ENCODE data around the gene SEMA5A.
A peak's percentile ranks its signal among the peaks of the same experiment; 100 is the strongest.

SEMA5A gene

DNA sequence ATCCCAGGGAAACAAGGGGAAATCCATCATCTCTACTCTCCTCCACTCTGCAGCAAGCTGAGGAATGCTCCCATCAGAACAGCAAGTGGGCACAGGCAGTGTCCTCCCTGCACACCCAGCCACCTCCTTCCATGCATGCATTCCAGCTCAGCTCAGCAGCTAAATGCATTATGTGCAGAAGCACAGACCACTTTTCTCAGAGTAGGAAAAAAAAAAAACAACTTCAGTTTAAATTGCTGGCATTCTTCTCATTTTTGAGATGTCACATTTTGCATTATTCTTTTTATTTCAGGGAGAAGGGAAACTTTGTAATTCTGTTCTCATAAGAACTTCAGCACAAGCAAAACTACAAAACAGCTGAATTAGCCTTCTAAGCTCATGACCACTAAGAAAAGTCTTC, 312.2 kb downstream of the SEMA5A start:
- DNase-seq, result no peak

- DNase-seq, result no peak
Measured at GRCh38 chr5:9233035-9233434, 312.8 kb downstream of the SEMA5A start.

DNA sequence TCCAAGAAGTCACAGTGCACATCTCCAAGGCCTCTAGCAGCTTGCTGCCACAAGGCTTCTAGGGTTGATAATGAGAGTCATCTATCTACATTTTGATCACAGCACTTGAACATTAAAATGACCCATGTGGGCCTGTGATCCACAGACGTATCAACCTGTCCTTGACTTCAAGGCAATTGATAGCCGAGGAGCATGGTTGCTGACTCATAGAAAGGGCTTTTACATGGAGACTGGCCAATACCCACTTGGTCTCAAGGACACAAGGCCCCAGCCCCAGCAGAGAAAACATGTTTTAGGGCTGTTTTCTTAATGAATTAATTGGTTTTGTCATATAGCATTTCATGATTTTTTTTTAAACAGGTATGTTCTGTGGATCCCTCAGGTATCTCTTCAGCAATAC, 314.0 kb downstream of the SEMA5A start:
- no peak for DNase-seq

- peak in 1 of 58 donors; percentile 22 for DNase-seq
Measured at GRCh38 chr5:9230355-9230754, 315.5 kb downstream of the SEMA5A start.

DNA sequence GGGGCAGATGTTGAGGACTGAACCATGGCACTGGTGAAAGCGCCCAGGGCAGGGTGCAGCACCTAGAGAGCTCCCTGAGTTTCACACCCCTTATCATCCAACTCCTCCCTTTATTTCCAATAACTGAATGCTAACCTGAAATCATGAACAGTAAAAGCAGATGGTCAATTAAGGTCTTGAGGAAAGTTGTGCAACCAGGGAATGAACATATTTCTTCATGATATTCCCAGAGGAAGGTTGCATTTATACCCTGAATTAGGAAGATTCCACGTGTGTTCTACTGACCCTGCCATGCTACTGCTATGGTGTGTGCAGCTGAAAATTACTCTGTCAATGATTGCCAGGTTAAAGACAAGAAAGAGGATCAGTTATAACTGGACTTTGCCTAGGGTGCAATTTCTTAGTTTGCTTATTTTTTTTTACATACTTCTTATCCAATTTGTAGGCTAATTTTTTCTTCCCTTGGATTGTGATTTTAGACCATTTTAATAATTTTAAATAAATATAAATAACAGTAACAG, 319.8 kb downstream of the SEMA5A start:
- DNase-seq, result no peak

GRCh38 chr5:9222054-9222976, 323.6 kb downstream of the SEMA5A start:
- DNase-seq, result no peak

- DNase-seq, result no peak
Measured at GRCh38 chr5:9218358-9218757, 327.5 kb downstream of the SEMA5A start.

- no peak for DNase-seq
Measured at GRCh38 chr5:9212605-9213004, 333.3 kb downstream of the SEMA5A start.

DNA sequence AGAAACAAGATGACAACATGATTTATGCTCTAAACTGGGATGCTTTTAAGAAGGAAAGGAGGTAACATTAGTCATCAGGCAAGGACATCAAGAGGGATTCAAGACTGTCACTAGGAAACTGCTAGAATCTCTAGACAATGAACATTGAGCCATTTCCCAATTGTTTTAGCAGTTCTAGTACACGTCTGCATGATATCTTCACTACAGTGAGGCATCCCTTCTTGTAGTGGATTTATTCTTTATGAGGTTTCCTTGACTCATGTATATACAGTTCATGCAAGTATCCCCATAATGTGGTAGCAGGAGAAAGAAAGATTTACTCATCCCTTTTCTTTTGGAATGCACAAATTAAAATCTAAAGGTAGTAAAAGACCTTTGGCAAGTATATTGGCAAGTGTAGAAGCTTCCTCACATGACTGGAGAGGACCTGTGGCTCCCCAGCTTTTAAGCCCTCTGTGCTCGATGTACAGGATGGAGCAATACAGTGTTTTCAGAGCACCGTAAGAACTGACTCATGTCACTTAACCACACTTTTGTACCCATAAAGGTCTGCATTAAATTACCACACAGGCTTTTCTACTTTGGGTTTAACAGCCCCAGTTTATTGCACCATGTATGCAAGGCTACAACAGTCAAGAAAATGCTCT, 335.9 kb downstream of the SEMA5A start:
- DNase-seq, result no peak

DNA sequence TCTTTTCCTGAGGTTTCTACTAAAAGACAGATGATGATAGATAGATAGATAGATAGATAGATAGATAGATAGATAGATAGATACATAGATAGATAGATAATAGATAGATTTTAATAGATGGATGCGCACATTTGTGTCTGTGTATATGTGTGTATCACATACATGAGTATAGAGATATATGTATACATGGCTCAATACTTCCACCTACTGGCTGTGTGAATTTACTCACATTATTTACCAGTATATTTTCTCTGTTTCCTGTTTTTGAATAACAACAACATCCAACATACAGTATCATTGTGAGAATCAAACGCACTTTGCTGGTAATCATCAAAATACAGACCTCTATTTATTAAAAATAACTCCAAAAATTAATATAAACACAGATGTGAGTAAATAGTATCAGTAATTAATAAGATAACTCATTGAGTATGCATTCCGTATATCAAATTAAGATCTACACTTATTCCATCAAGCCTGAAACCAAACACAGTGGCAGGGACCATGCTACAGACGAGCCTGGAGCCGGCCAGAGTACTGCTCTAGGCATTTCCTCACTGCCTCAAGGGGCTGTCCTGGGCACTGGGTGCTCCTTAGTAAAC, 338.0 kb downstream of the SEMA5A start:
- peak in 2 of 58 donors; percentile 14 to 35 for DNase-seq

DNA sequence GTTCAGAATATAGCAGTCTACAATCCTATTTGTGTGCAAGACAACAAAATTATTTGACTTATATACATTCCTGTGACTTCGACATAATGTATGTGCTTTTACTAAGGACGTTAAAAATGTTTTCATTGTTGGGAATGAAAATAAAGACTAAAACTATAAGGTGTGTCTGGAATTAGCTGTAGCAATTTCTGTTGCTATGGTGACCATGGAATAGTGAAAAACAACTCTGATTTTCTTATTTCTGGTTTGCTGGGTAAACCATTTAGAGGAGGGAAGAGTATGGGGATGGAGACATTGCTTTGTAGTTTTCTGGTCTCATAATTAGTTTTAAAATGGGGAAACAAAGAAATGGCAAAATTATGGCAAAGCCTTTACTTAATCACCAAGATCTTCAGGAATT, 343.2 kb downstream of the SEMA5A start:
- DNase-seq, result no peak

DNA sequence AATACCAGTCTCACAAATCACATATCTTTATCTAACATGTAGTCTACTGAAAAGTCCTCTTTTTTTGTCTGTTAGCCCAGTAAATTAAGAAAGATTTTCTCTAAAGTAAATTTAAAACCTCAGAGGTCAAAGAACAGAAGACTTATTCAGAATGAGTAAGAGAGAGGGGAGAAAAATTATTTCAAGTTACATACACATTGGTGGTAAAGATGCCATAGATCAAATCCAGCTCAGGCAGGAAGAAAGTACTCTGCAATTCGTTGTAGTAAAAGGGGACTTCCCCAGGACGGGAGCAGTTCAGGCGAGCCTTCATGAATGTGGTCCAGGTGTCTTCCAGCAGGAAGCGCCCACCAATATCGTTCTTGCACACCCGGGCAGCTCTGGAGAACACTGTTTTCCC, 344.1 kb downstream of the SEMA5A start:
- DNase-seq, result no peak

- no peak for DNase-seq
Measured at GRCh38 chr5:9201011-9201410, 344.9 kb downstream of the SEMA5A start.

- DNase-seq, result no peak
Measured at GRCh38 chr5:9198394-9198793, 347.5 kb downstream of the SEMA5A start.

DNA sequence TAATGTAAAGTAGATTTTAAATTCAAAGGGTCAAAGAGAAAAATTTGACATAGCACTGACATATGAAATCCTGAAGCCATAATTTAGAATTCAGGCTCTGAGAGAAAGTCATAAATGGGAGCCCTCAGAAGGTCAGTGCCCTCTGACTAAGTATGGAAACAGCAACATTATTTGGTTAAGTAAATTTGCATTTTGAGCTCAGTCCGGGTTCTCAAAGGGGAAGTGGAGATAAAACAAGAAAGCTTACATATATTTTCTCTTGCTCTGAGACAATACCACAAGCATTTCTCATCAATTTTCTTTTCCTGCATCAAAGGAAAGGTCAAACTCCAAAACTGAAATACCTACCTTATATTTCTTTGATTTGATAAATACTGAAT, 348.0 kb downstream of the SEMA5A start:
- DNase-seq, result no peak

DNA sequence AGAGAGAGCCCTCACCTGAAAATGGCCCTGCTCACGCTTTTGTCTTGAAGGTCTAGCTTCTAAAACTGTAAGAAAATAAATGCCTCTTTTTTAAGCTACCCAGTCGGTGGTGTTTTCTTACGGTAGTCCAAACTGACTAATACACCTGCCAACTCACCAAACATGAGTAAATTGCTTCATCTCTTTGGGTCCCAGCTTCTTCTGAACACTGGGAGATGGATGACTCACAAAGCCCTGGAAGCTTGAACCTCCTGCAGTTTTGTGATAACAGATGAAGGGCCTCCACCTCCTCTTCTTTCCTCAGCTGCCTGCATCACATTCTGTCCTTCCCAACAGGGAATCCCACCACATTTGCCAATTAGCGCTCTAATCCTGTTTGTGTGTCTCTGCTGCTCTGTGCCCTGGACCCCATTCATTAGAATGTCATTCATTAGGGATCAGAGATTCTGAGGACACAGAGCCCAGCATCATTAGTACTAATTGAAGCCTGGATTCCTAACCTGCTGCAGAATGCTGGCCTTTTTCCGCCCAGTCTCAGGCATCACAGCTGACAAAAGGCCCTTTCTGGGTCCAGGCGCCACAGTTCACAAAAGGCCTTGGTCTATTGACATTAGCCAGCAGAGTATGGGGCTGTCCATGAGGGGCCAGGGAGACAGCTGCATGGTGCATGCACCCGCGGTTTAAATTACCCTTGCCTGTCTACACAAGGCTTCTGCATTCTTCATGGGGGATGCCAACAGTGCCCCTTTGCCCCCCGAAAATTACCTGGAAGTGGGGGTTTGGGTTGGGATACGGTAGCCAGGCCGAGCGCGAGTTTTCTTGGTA, 349.3 kb downstream of the SEMA5A start:
- DNase-seq, result peak in 23 of 58 donors; percentile 7 to 72 (median 36)

DNA sequence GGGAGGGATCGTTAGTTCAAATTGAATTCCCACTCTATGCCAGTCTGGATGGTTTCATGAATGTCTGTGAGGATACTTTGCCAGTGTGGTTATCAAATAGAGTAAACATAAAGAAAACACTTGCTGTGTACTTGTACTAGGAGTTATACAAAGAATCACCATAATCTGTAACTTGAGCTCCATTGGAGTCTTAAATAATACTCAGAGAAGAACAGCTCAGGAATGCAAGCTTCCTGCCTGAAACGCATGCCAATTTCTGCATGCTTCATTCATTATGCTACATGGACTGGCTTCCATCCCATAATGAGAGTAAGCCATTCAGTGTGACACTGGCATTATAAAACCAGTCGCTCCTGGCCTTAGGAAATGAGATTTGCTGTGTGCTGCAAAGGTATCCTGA, 351.4 kb downstream of the SEMA5A start:
- no peak for DNase-seq

- peak in 5 of 58 donors; percentile 13 to 69 (median 34) for DNase-seq
Measured at GRCh38 chr5:9192266-9192665, 353.6 kb downstream of the SEMA5A start.

- no peak for DNase-seq
Measured at GRCh38 chr5:9189681-9190080, 356.2 kb downstream of the SEMA5A start.

DNA sequence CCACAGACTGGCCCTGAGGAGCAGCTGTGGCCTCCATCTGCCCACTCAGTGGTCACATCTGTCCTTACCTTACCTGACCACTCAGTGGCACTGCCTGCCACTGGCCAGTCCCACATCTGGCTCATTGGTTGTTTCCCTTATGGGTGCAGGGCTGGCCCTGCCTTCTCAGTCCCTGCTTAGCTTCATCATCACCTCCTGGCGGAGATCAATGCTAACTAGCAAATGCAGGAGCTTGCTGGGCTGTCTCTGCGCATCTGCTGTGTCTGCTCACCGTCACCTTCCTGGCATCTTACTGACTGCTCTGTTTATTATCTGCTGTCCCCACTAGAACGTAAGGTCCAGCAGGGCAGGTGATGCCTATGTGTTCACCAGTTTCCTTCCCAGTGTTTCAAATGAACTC, 356.9 kb downstream of the SEMA5A start:
- no peak for DNase-seq

DNA sequence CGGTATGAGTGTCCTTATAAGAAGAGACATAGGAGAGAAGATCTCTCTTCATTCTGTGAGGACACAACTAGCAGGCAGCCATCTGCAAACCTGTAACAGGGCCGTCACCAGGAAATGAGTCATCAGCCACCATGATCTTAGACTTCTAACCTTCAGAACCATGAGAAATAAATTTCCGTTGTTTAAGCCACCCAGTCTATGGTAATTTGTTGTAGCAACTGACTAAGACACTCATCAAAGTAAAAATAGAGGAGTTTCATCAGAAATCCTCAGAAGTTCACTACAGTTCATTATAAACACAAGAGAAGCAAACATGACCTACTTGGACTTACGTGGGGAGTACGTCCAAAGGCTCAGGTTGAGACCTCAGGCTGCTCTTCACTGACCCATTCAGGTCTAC, 357.7 kb downstream of the SEMA5A start:
- no peak for DNase-seq
